Immature natural killer cell (primary cell): ENCODE data around the gene POU6F2. TPM values are rescaled to one million over a fixed set of nuclear protein-coding genes. Genes with fewer than 3 reads are reported as not detected.

Experiments
- DNase-seq, 3 donors: peaks; one replicate each; pipeline ENCODE4 v3.0.0; 2022; ENCODE audit warnings: mixed read lengths in 1 of 3
- H3K27ac Mint-ChIP-seq, 6 donors: one replicate each; pipeline ENCODE4 v1.8.0; 2020; ENCODE audit warnings: mixed read lengths in 6 of 6, mild to moderate bottlenecking in 5 of 6, inconsistent platforms in 4 of 6, moderate library complexity in 3 of 6
- H3K27me3 Mint-ChIP-seq, 3 donors: one replicate each; pipeline ENCODE4 v1.8.0; 2020 to 2021; ENCODE audit warnings: low read depth in 3 of 3, mild to moderate bottlenecking in 3 of 3, mixed read lengths in 3 of 3, moderate library complexity in 3 of 3, inconsistent platforms in 1 of 3
- H3K36me3 Mint-ChIP-seq, 3 donors: one replicate each; pipeline ENCODE4 v1.8.0; 2020; ENCODE audit warnings: mixed read lengths in 3 of 3, inconsistent platforms in 2 of 3, mild to moderate bottlenecking in 2 of 3
- H3K4me1 Mint-ChIP-seq, 2 donors: one replicate each; pipeline ENCODE4 v1.8.0; 2020; ENCODE audit warnings: inconsistent platforms in 2 of 2, mild to moderate bottlenecking in 2 of 2, mixed read lengths in 2 of 2, moderate library complexity in 1 of 2
- H3K4me3 Mint-ChIP-seq, 5 donors: one replicate each; pipeline ENCODE4 v1.8.0; 2020; ENCODE audit warnings: mild to moderate bottlenecking in 5 of 5, mixed read lengths in 5 of 5, inconsistent platforms in 3 of 5, moderate library complexity in 3 of 5
- H3K9me3 Mint-ChIP-seq, 6 donors: one replicate each; pipeline ENCODE4 v1.8.0; 2020; ENCODE audit warnings: mild to moderate bottlenecking in 6 of 6, mixed read lengths in 6 of 6, inconsistent platforms in 4 of 6, moderate library complexity in 3 of 6
- polyA plus RNA-seq, 3 donors: library from polyadenylated mRNA; unstranded; fragments of 300-500 nt; fragmentation: Illumina TruSeq; gene quantifications; one replicate each; pipeline ENCODE4 v1.2.3, GENCODE V29; 2021

Gene POU6F2
- polyA plus RNA-seq, 3 donors from 2014 or later, result not detected

DNA sequence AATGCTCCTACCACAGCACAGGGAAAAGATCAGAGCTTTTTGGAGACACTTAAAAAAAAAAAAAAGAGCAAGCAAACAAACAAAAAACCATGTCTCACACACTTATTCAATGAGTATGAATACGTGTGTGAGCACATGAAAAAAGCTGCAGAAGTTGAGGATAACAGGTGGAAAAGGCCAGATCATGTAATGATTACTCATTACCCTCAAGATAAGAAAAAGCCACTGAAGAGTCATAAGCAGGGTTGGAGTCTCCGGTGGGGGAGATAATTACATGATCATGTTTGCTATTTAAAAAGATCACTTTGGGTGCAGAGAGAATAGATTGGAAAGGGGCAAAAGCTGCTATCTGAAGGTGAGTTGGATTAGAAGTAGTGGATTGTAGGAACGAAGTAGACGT is 77.0 kb downstream of the POU6F2 start:
- H3K4me1 Mint-ChIP-seq, result no peaks in the 10 kb centered on the region
- H3K9me3 Mint-ChIP-seq, result peaks cover 2 to 17% (median 5%) of the 10 kb centered on the region in 6 donors
- no peak overlapping the region for H3K4me3 Mint-ChIP-seq
- no peaks in the 10 kb centered on the region for H3K36me3 Mint-ChIP-seq
- no peak for DNase-seq
- H3K27me3 Mint-ChIP-seq, result peaks cover 2 to 10% (median 8%) of the 10 kb centered on the region in 3 donors
- no peak overlapping the region for H3K27ac Mint-ChIP-seq

DNA sequence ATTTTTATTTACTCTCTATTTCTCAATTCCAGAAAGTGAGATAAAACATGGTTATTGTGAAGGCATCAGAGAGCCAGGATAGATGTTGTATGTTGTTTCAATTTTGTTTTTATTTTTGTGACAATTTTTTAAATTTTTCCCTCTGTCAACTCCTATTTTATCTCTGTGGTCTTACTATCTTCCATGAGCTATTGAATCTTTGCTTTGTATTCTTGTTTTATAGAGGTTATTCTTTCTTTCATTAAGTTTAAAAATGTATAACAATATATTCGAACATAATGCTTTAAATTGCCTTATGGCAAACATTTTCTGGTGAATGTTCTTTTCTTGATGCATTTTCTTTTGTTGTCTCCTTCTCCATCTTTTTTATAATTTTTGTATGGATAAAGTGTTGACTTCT is 78.4 kb downstream of the POU6F2 start:
- Mint-ChIP-seq H3K4me3 (no peak overlapping the region), H3K4me1 (no peaks in the 10 kb centered on the region), H3K27ac (no peak overlapping the region), H3K9me3 (peaks cover 2 to 17% (median 4%) of the 10 kb centered on the region in 6 donors), H3K36me3 (no peaks in the 10 kb centered on the region), H3K27me3 (peaks cover 2 to 8% (median 8%) of the 10 kb centered on the region in 3 donors)
- DNase-seq, result no peak

DNA sequence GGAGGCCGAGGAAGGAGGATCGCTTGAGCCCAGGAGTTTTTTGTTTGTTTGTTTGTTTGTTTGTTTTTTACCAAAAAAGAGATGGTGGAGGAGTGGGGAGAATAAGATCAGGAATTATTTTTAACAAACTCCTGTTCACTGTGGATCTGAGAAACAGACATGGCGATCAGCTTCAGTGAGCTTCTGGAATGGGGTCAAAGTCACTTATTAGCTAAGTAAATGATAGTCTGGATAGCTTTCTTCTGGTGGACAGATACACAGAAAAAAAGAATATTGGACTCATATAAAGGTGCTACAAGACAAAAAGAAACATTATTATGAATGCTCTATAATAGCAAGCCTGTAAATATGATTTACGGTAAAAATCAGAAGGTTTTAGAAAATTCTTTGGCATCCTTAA is 85.1 kb downstream of the POU6F2 start:
- no peaks in the 10 kb centered on the region for H3K4me1 Mint-ChIP-seq
- H3K27me3 Mint-ChIP-seq, result peaks cover 3 to 12% (median 4%) of the 10 kb centered on the region in 3 donors
- no peak for DNase-seq
- no peak overlapping the region for H3K27ac Mint-ChIP-seq
- H3K9me3 Mint-ChIP-seq, result peaks cover 0 to 3% (median 0%) of the 10 kb centered on the region in 6 donors
- H3K4me3 Mint-ChIP-seq, result no peak overlapping the region
- no peaks in the 10 kb centered on the region for H3K36me3 Mint-ChIP-seq

DNA sequence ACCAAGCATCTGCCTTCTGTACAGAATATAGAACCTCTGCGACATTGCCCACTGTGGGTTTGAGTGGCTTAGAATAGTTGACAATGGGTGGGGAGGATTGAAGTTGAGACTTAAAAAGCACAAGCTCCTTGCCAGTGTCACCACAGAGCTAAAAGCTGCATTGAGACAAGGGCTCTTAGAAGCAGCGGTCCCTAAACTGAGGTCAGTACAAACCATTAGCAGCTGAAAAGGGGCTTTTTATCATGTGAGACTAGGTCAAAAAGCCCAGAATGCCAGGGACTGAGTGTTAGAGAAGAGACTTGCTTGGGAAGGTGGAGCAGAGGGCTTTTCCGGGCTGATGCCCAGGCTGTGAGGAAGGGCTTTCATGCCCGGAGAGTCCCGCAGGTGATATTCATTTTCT is 91.3 kb downstream of the POU6F2 start:
- no peak for DNase-seq
- Mint-ChIP-seq H3K27ac (no peak overlapping the region), H3K36me3 (no peaks in the 10 kb centered on the region), H3K9me3 (no peaks in the 10 kb centered on the region), H3K4me1 (no peaks in the 10 kb centered on the region), H3K4me3 (no peak overlapping the region), H3K27me3 (peaks cover 0 to 13% (median 0%) of the 10 kb centered on the region in 3 donors)

DNA sequence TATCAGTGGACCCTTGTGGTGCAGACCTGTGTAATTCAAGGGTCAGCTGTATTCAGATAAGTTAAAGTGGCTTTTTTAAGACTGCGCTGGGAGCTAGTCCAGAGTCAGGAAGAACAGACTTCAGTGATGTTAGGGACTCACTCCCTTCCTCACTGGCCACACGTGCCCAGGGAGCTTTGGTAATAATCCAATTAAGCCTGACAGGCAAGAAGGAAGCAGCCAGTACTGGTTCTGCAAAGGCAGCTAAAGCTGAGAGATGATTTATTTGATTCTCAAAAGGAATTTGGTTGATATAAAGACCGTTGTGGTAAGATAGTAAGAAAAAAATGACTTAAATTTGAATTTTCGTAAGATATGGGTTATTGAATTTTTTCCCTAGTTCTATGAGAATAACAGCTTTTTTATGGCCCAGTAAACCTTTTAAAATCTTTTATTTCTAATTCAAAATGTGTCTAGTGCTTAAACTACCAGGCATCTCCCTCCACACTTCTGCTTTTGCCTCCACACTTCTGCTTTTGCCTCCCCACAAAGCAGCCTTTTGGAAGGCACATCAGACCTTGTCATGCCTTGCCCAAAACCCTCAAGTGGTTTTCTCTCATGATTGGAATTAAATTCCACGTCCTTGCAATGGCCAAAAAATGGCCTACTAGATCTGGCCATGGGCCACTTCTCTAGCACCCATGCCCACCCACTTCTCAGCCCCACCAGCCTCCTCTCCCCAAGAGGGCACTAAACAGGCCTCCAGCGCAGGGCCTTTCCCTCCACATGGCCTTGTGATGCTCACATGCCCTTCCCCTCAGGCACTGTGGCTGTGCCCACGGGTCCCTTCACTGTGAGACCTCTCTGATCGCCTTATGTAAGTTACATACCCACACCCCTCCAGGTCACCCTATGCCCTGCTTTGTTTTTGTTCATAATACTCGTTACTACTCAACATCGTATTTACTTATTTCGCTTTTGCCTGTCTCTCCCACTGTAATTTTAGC is 92.5 kb downstream of the POU6F2 start:
- Mint-ChIP-seq H3K4me3 (no peak overlapping the region), H3K27me3 (peaks cover 0 to 9% (median 0%) of the 10 kb centered on the region in 3 donors), H3K9me3 (no peaks in the 10 kb centered on the region), H3K36me3 (no peaks in the 10 kb centered on the region), H3K27ac (no peak overlapping the region), H3K4me1 (no peaks in the 10 kb centered on the region)
- no peak for DNase-seq

DNA sequence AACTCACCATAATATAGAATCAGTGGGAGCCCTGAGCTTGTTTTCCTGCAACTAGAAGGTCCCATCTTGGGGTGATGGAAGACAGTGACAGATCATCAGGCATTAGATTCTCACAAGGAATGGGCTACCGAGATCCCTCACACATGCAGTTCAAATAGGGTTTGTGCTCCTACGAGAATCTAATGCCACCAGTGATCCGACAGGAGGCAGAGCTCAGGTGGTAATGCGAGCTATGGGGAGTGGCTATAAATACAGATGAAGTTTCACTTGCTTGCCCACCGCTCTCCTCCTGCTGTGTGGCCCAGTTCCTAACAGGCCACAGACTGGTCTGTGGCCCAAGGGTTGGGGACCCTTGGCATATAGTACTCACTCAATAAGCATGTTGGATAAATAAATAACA is 93.4 kb downstream of the POU6F2 start:
- DNase-seq, result no peak
- Mint-ChIP-seq H3K27me3 (peaks cover 0 to 9% (median 0%) of the 10 kb centered on the region in 3 donors), H3K9me3 (no peaks in the 10 kb centered on the region), H3K27ac (no peak overlapping the region), H3K4me1 (no peaks in the 10 kb centered on the region), H3K4me3 (no peak overlapping the region), H3K36me3 (no peaks in the 10 kb centered on the region)

DNA sequence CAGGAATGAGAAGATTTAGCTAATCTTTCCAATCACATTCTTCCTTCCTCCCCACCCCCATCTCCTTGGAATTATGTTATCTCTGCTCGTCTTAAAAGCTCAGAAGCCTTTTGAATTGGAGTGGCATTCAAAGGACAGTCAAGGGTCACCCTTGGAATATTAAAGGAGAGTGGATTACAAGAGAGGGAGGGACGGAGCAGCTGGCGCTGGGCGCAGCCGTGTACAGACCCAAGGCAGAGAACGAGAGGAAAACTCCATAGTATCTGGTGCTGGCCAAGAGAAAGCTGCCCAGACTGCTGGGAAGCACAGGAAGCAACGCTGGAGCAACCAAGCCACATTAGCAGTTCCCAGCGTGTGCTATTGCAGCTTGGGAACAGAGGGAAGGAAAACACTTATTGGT is 95.7 kb downstream of the POU6F2 start:
- Mint-ChIP-seq H3K4me1 (no peaks in the 10 kb centered on the region), H3K9me3 (no peaks in the 10 kb centered on the region)

DNA sequence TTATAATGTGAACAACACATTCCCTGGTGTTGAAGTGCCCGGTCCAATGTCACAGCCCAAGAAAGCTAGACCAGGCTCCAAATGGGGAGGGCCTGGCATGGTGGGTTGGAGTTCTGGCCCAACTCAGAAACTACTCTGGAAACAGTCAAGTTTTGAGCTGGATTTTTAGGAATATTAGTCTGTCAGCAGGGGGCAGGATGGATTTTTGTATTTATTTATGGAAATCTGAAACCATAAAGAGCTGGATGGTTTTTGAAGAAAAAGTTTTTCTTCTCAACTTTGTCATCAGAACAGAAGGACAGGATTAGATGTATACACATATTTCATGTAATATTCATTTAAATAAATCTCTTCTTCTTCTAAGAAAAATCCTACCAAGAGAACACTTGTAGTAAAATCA is 97.5 kb downstream of the POU6F2 start:
- Mint-ChIP-seq H3K4me3 (no peak overlapping the region), H3K27ac (no peak overlapping the region), H3K4me1 (no peaks in the 10 kb centered on the region), H3K9me3 (no peaks in the 10 kb centered on the region), H3K27me3 (peaks cover 0 to 4% (median 3%) of the 10 kb centered on the region in 3 donors), H3K36me3 (no peaks in the 10 kb centered on the region)
- no peak for DNase-seq

More for the DNA sequence above, 95.7 kb downstream of the POU6F2 start:
- no peak for DNase-seq
- Mint-ChIP-seq H3K27me3 (peaks cover 0 to 9% (median 3%) of the 10 kb centered on the region in 3 donors), H3K4me3 (no peak overlapping the region), H3K27ac (no peak overlapping the region), H3K36me3 (no peaks in the 10 kb centered on the region)

DNA sequence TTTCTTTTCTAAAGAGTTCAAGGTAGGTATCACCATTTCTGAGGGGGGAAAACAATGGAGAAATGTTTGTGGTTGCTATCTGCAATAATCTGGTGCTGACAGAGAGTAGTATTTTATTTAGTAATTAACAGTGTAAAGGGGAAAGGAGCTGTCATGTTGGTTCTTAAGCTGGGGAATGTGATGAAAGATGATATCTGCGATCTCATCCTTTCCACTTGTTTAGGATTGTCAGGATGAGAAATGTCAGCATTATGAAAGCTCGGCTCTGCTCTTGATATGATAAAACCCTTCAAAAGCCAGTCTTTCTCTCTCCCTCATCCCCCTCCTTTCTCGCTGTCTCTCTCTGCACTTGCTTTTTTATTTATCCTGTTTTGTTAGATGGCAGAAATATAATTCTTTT is 106.1 kb downstream of the POU6F2 start:
- Mint-ChIP-seq H3K36me3 (no peaks in the 10 kb centered on the region), H3K4me1 (no peaks in the 10 kb centered on the region), H3K4me3 (no peak overlapping the region), H3K27ac (no peak overlapping the region), H3K9me3 (no peaks in the 10 kb centered on the region), H3K27me3 (peaks cover 4 to 11% (median 6%) of the 10 kb centered on the region in 3 donors)
- no peak for DNase-seq

DNA sequence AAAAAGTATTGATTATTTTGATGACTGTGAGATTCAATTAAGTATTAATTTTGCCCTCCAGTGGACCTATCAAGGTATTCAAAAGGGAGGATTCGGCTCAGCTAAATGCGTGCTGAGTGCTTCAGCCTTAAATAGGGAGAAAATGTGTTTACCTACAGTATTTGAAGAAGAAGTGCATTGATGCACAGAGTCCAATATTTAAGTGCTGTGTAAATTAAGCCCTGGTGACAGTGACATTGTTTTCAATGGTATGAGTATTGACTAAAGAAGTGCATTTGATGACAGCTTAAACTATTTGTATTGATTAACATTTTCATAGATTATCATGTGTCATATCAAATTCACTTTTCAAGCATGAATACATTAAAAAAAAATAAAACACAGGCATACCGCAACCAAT is 106.6 kb downstream of the POU6F2 start:
- no peak overlapping the region for H3K27ac Mint-ChIP-seq
- no peaks in the 10 kb centered on the region for H3K4me1 Mint-ChIP-seq
- H3K27me3 Mint-ChIP-seq, result peaks cover 4 to 13% (median 6%) of the 10 kb centered on the region in 3 donors
- H3K4me3 Mint-ChIP-seq, result no peak overlapping the region
- no peaks in the 10 kb centered on the region for H3K9me3 Mint-ChIP-seq
- no peak for DNase-seq
- no peaks in the 10 kb centered on the region for H3K36me3 Mint-ChIP-seq

DNA sequence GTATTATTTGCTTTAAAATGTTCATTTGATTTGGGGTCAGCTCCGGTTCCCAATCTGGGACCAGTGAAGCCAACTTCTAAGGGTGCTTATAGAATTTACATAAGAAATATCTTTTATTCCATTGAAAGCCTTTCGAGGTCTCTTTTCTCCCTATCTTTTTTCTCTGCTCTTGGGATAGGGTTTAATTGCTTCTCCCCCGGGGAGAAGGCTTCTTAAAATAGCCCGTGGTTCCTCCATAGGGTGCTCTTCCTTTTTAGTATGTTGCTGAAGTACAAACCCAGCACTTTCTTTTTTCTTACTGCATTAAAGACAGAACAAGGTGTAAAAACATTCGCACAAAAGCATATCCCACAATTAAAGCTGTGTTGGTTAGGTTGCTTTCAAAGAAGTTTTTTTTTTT is 107.5 kb downstream of the POU6F2 start:
- H3K9me3 Mint-ChIP-seq, result no peaks in the 10 kb centered on the region
- no peaks in the 10 kb centered on the region for H3K4me1 Mint-ChIP-seq
- no peak overlapping the region for H3K27ac Mint-ChIP-seq
- H3K4me3 Mint-ChIP-seq, result no peak overlapping the region
- DNase-seq, result no peak
- H3K27me3 Mint-ChIP-seq, result peaks cover 4 to 13% (median 6%) of the 10 kb centered on the region in 3 donors
- no peaks in the 10 kb centered on the region for H3K36me3 Mint-ChIP-seq

DNA sequence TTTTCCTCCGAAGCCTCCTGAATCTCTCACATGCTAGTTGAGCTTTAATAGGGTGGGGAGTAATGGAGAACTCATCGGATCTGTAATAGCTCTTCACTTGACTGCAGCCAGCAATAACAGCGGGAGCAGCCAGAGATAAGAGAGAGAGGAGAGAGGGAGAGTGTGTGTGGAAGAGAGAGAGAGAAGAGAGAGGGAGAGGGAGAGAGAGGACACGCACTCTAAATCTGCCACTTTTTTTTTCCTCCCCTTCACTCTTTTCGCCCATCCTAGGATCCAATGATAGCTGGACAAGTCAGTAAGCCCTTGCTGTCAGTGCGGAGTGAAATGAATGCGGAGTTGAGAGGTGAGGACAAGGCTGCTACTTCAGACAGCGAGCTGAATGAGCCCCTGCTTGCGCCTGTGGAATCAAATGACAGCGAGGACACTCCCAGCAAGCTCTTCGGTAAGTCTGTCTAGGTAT is 107.9 kb downstream of the POU6F2 start:
- DNase-seq, result no peak
- no peaks in the 10 kb centered on the region for H3K36me3 Mint-ChIP-seq
- no peak overlapping the region for H3K4me3 Mint-ChIP-seq
- no peaks in the 10 kb centered on the region for H3K9me3 Mint-ChIP-seq
- no peak overlapping the region for H3K27ac Mint-ChIP-seq
- no peaks in the 10 kb centered on the region for H3K4me1 Mint-ChIP-seq
- H3K27me3 Mint-ChIP-seq, result peaks cover 4 to 13% (median 6%) of the 10 kb centered on the region in 3 donors

DNA sequence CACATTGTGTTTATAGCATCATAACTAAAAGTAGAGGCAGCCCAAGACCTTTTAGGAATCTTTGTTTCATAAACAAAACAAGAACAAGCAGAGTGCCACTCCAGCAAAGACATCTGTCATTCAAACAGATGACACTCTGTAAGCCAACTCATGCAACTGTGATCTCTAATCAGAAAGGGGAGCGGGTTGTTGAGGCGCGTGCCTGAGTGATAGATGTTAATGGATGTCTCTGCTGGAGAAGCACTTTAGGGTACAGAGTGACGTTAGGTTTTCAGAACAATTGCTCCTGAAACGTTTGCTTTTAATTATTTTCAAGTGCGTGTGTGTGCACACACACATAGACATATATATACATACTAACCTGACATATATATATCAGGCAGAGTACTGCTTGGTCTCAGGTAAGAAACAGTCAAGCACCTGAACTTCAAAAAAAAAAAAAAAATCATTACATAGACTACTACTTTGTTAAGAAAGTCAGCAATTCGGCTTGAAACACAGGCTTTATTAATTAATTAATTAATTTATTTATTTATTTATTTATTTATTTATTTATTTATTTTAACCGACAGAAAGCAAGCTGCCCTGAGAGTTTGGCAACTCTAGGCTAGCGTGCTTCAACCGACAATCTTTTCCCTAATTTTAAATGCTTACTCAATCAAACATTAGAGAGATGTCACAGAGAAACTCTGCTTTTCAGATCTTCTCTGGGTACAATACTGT is 109.1 kb downstream of the POU6F2 start:
- DNase-seq, result no peak
- H3K27me3 Mint-ChIP-seq, result peaks cover 4 to 13% (median 7%) of the 10 kb centered on the region in 3 donors
- no peaks in the 10 kb centered on the region for H3K36me3 Mint-ChIP-seq
- H3K4me1 Mint-ChIP-seq, result no peaks in the 10 kb centered on the region
- no peaks in the 10 kb centered on the region for H3K9me3 Mint-ChIP-seq
- H3K4me3 Mint-ChIP-seq, result no peak overlapping the region
- no peak overlapping the region for H3K27ac Mint-ChIP-seq
